Neural cell (in vitro differentiated cells): ENCODE results near the gene ARSB. TPM values are rescaled to one million over a fixed set of nuclear protein-coding genes. Genes with fewer than 3 reads are reported as not detected.
"Not testable (repeated sequence)": the region's sequence is repeated elsewhere in the genome, so short reads cannot be mapped to it uniquely, and the experiment has no call there.

ENCODE experiments used
- H2AFZ ChIP-seq: fragments of 200-600, 300-800 bp; sonication (generic), shearing (Covaris generic); 2 replicates; pipeline ENCODE4 v1.6.0; 2014; ENCODE audit warnings: low read depth, mild to moderate bottlenecking, antibody characterized with exemption, low read length, moderate library complexity
- H3F3A ChIP-seq: fragments of 200-600 bp; shearing (Covaris generic); 2 replicates; pipeline ENCODE4 v1.6.1; 2016; ENCODE audit warnings: mild to moderate bottlenecking, moderate library complexity, mixed read lengths, antibody characterized with exemption, low read length; ENCODE audit not compliant: insufficient read depth, poor library complexity, severe bottlenecking
- H3K27ac ChIP-seq: fragments of 200-600, 300-800 bp; sonication (generic), shearing (Covaris generic); 2 replicates; pipeline ENCODE4 v1.5.1; 2014; ENCODE audit warnings: mild to moderate bottlenecking, low read length, moderate library complexity
- H3K27me3 ChIP-seq: fragments of 300-800, 200-600 bp; sonication (generic), shearing (Covaris generic); 2 replicates; pipeline ENCODE4 v1.6.0; 2014; ENCODE audit warnings: mild to moderate bottlenecking, low read depth, low read length, moderate library complexity; ENCODE audit not compliant: insufficient read depth
- H3K36me3 ChIP-seq: fragments of 300-800, 200-600 bp; sonication (generic), shearing (Covaris generic); 2 replicates; pipeline ENCODE4 v1.5.1; 2014; ENCODE audit warnings: mild to moderate bottlenecking, antibody characterized with exemption, low read length, moderate library complexity; ENCODE audit not compliant: insufficient read depth
- H3K4me2 ChIP-seq: fragments of 300-800, 200-600 bp; sonication (generic), shearing (Covaris generic); 2 replicates; pipeline ENCODE4 v1.6.0; 2014; ENCODE audit warnings: mild to moderate bottlenecking, low read length
- H3K4me3 ChIP-seq: fragments of 300-800, 200-600 bp; sonication (generic), shearing (Covaris generic); 2 replicates; pipeline ENCODE4 v1.5.1; 2014; ENCODE audit warnings: mild to moderate bottlenecking, low read length, moderate library complexity
- H3K79me2 ChIP-seq: fragments of 200-600 bp; shearing (Covaris generic); replicated peaks from 2 replicates; pipeline ENCODE4 v1.6.0; 2014; ENCODE audit warnings: mild to moderate bottlenecking, low read length, moderate library complexity; ENCODE audit not compliant: insufficient read depth
- H3K9ac ChIP-seq: fragments of 300-800, 200-600 bp; sonication (generic), shearing (Covaris generic); 2 replicates; pipeline ENCODE4 v1.6.1; 2016; ENCODE audit warnings: mild to moderate bottlenecking, low read length, mixed read lengths
- H3K9me2 ChIP-seq: fragments of 200-600 bp; shearing (Covaris generic); 2 replicates; pipeline ENCODE4 v1.6.1; 2016; ENCODE audit warnings: mild to moderate bottlenecking, low read length, mixed read lengths; ENCODE audit not compliant: insufficient read depth
- H3K9me3 ChIP-seq: fragments of 200-600, 300-800 bp; sonication (generic), shearing (Covaris generic); 2 replicates; pipeline ENCODE4 v1.6.1; 2016; ENCODE audit warnings: mild to moderate bottlenecking, mixed run types, low read length, moderate library complexity, mixed read lengths
- H4K20me1 ChIP-seq: fragments of 200-600 bp; shearing (Covaris generic); 2 replicates; pipeline ENCODE4 v1.6.1; 2016; ENCODE audit warnings: mild to moderate bottlenecking, mixed run types; ENCODE audit not compliant: insufficient read depth
- EP300 ChIP-seq: fragments of 450-650 bp; conservative IDR thresholded peaks from 2 replicates; pipeline ENCODE4 v1.6.1; 2014; ENCODE audit warnings: antibody characterized with exemption, mild to moderate bottlenecking, moderate library complexity; ENCODE audit not compliant: poor library complexity, severe bottlenecking
- EZH2 ChIP-seq: fragments of 200-600, 300-800 bp; shearing (Covaris generic), sonication (generic); IDR thresholded peaks from 2 replicates; pipeline ENCODE4 v1.6.1; 2014; ENCODE audit warnings: antibody characterized with exemption, low read length, borderline replicate concordance, mild to moderate bottlenecking; ENCODE audit not compliant: insufficient read depth, poor library complexity, severe bottlenecking
- MXI1 ChIP-seq: fragments of 450-650 bp; conservative IDR thresholded peaks from 2 replicates; pipeline ENCODE4 v1.6.1; 2014; ENCODE audit warnings: antibody characterized with exemption, mild to moderate bottlenecking; ENCODE audit not compliant: poor library complexity, severe bottlenecking
- POLR2AphosphoS5 ChIP-seq: IDR thresholded peaks from 2 replicates; pipeline ENCODE4 v1.6.1; 2012
- RAD21 ChIP-seq: fragments of 450-650 bp; conservative IDR thresholded peaks from 2 replicates; pipeline ENCODE4 v1.6.1; 2014; ENCODE audit warnings: antibody characterized with exemption, mild to moderate bottlenecking, moderate library complexity
- SMC3 ChIP-seq: fragments of 450-650 bp; conservative IDR thresholded peaks from 2 replicates; pipeline ENCODE4 v1.6.1; 2014; ENCODE audit warnings: antibody characterized with exemption, mild to moderate bottlenecking, moderate library complexity; ENCODE audit not compliant: poor library complexity
- TAF1 ChIP-seq: IDR thresholded peaks from 2 replicates; pipeline ENCODE4 v1.6.1; 2012; ENCODE audit warnings: low read depth
- polyA plus RNA-seq: library from polyadenylated mRNA; depleted of rRNA; stranded (reverse); fragments of >200 nt; gene quantifications from 2 replicates; pipeline ENCODE4 v1.2.3, GENCODE V29; 2014
- TF ChIP-seq, protein P1 (sequence below): fragments of 450-650 bp; IDR thresholded peaks from 2 replicates; pipeline ENCODE4 v1.5.1; 2014; ENCODE audit warnings: antibody characterized with exemption, mild to moderate bottlenecking, moderate library complexity; ENCODE audit not compliant: poor library complexity, severe bottlenecking
- TF ChIP-seq, protein P2 (sequence below): IDR thresholded peaks from 2 replicates; pipeline ENCODE4 v1.6.1; 2012; ENCODE audit warnings: borderline replicate concordance

The ARSB gene
- polyA plus RNA-seq, 1 donor from 2014 or later: 8.7 TPM

DNA sequence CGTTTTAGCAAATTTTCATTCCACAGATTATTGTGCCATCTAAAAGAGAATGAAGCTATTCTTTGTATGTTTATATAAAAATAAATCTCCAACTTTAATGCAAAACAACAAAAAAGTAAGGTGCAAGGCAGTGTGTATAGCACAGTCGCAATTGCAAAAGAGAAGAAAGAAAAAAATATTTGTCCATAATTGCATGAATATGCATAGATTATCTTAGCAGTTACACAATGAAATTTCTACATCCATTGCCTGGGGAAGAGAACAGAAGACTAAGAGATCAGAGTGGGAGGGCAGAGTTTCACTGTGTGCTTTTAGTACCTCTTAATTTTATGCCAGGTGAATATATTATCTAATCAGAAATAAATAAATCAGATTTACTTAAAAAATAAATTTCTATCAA lies 250.2 kb downstream of the ARSB start:
- H3K27me3 ChIP-seq: no peaks in the 10 kb centered on the region

DNA sequence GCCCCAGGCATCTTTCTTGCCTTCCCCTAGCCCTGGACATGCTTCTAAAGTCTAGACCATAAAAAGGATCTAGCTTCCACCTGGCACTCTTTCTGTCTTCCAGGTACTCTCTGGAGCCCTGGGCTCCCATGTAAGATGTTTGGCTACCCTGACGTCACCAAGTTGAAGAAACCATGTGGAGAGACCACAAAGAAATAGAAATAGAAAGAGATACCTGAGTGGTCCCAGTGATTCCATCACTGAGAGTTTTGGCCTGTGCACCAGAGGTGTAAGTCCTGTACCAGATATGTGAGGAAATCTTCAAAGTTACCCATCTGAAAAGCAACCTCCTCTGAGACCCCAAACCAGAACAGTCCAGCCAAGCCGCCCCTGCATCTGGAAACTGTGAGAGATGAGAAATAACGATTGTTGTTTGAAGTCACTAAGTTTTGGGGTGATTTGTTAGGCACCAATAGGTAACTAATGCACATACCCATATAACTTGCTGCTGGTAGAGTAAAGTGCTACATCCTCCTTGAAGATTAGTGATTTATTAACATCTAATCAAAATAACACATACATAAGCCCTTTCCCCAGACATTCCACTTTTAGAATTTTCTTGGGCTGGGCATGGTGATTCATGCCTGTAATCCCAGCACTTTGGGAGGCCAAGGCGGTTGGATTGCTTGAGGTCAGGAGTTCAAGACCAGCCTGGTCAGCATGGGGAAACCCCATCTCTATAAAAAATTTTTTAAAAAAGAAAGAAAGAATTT lies 250.8 kb downstream of the ARSB start:
- Histone ChIP-seq H3K9me3 (no peaks in the 10 kb centered on the region), H3K9me2 (no peaks in the 10 kb centered on the region), H3K27ac (no peak overlapping the region), H3K79me2 (no peaks in the 10 kb centered on the region), H3K4me2 (no peak overlapping the region), H3K4me3 (no peak overlapping the region), H4K20me1 (no peaks in the 10 kb centered on the region), H2AFZ (no peak overlapping the region), H3K36me3 (no peaks in the 10 kb centered on the region), H3F3A (no peaks in the 10 kb centered on the region), H3K27me3 (no peaks in the 10 kb centered on the region), H3K9ac (no peak overlapping the region)
- TF ChIP-seq EZH2 (no peak), RAD21 (no peak), MXI1 (no peak), POLR2AphosphoS5 (no peak), SMC3 (no peak), EP300 (no peak), TAF1 (no peak)
- TF ChIP-seq, protein P1, sequence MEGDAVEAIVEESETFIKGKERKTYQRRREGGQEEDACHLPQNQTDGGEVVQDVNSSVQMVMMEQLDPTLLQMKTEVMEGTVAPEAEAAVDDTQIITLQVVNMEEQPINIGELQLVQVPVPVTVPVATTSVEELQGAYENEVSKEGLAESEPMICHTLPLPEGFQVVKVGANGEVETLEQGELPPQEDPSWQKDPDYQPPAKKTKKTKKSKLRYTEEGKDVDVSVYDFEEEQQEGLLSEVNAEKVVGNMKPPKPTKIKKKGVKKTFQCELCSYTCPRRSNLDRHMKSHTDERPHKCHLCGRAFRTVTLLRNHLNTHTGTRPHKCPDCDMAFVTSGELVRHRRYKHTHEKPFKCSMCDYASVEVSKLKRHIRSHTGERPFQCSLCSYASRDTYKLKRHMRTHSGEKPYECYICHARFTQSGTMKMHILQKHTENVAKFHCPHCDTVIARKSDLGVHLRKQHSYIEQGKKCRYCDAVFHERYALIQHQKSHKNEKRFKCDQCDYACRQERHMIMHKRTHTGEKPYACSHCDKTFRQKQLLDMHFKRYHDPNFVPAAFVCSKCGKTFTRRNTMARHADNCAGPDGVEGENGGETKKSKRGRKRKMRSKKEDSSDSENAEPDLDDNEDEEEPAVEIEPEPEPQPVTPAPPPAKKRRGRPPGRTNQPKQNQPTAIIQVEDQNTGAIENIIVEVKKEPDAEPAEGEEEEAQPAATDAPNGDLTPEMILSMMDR: no peak
- TF ChIP-seq, protein P2, sequence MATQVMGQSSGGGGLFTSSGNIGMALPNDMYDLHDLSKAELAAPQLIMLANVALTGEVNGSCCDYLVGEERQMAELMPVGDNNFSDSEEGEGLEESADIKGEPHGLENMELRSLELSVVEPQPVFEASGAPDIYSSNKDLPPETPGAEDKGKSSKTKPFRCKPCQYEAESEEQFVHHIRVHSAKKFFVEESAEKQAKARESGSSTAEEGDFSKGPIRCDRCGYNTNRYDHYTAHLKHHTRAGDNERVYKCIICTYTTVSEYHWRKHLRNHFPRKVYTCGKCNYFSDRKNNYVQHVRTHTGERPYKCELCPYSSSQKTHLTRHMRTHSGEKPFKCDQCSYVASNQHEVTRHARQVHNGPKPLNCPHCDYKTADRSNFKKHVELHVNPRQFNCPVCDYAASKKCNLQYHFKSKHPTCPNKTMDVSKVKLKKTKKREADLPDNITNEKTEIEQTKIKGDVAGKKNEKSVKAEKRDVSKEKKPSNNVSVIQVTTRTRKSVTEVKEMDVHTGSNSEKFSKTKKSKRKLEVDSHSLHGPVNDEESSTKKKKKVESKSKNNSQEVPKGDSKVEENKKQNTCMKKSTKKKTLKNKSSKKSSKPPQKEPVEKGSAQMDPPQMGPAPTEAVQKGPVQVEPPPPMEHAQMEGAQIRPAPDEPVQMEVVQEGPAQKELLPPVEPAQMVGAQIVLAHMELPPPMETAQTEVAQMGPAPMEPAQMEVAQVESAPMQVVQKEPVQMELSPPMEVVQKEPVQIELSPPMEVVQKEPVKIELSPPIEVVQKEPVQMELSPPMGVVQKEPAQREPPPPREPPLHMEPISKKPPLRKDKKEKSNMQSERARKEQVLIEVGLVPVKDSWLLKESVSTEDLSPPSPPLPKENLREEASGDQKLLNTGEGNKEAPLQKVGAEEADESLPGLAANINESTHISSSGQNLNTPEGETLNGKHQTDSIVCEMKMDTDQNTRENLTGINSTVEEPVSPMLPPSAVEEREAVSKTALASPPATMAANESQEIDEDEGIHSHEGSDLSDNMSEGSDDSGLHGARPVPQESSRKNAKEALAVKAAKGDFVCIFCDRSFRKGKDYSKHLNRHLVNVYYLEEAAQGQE: no peak

More for the DNA sequence above, 250.2 kb downstream of the ARSB start:
- H3F3A ChIP-seq: no peaks in the 10 kb centered on the region
- TF ChIP-seq, protein P2: no peak
- TF ChIP-seq EZH2 (no peak), MXI1 (no peak), RAD21 (no peak), TAF1 (no peak), EP300 (no peak), POLR2AphosphoS5 (no peak)
- TF ChIP-seq, protein P1: no peak
- no peak overlapping the region for H3K27ac ChIP-seq
- H2AFZ ChIP-seq: no peak overlapping the region
- H3K9me3 ChIP-seq: no peaks in the 10 kb centered on the region
- no peaks in the 10 kb centered on the region for H3K36me3 ChIP-seq
- H4K20me1 ChIP-seq: no peaks in the 10 kb centered on the region
- no peak overlapping the region for H3K4me3 ChIP-seq
- H3K9me2 ChIP-seq: no peaks in the 10 kb centered on the region
- H3K4me2 ChIP-seq: no peak overlapping the region
- H3K9ac ChIP-seq: no peak overlapping the region
- H3K79me2 ChIP-seq: no peaks in the 10 kb centered on the region

DNA sequence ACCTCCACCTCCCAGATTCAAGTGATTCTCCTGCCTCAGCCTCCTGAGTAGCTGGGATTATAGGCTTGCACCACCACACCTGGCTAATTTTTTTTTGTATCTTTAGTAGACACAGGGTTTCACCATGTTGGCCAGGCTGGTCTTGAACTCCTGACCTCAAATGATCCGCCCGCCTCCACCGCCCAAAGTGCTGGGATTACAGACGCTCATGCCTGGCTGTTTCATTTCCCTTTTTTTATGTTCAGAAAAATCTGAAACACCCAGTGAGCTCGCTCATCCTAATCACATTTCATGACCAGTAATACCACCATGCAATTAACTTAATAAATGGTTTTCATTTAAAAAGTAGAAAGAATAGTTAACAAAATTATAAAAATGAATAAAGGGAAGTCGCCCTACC lies 252.4 kb downstream of the ARSB start:
- not testable (repeated sequence) for H3K9me3 ChIP-seq, H3K27ac ChIP-seq, H3F3A ChIP-seq, H4K20me1 ChIP-seq, H3K79me2 ChIP-seq, H3K4me2 ChIP-seq, H3K9me2 ChIP-seq, H3K9ac ChIP-seq, H2AFZ ChIP-seq, H3K27me3 ChIP-seq, H3K4me3 ChIP-seq, H3K36me3 ChIP-seq
